Adrenal gland (tissue), 12 donors: ENCODE measurements around the gene KIF1C. TPM values are rescaled to one million over a fixed set of nuclear protein-coding genes. Genes with fewer than 3 reads are reported as not detected.

Experiments used
- DNase-seq, 7 donors: peaks; one replicate each; pipeline ENCODE4 v3.0.0-alpha.2; 2019 to 2020
- H3K27ac ChIP-seq, 5 donors: fragments of 200-600 bp; sonication (generic) in 4 of 5; 1 replicate in 3 of 5; 2 replicates in 2 of 5; pipeline versions ENCODE4 v1.5.1 to v1.8.0; 2016 to 2020; ENCODE audit warnings: mild to moderate bottlenecking in 1 of 5
- H3K27me3 ChIP-seq: fragments of 200-600 bp; 2 replicates; pipeline ENCODE4 v1.8.0; 2021
- H3K36me3 ChIP-seq, 2 donors: fragments of 200-600 bp; replicated peaks in 1 of 2; 1 replicate in 1 of 2; 2 replicates in 1 of 2; pipeline versions ENCODE4 v1.5.1 to v1.8.0; 2018 to 2022
- H3K4me1 ChIP-seq, 2 donors: fragments of 200-600 bp; replicated peaks in 1 of 2; 1 replicate in 1 of 2; 2 replicates in 1 of 2; pipeline versions ENCODE4 v1.5.1 to v1.8.0; 2018 to 2021
- H3K4me3 ChIP-seq, 4 donors: fragments of 200-600 bp; sonication (generic) in 3 of 4; one replicate each; pipeline ENCODE4 v1.5.1; 2016 to 2018
- H3K9me3 ChIP-seq, 3 donors: fragments of 200-600 bp; sonication (generic) in 1 of 3; replicated peaks in 1 of 3; 1 replicate in 2 of 3; 2 replicates in 1 of 3; pipeline versions ENCODE4 v1.5.1 to v1.8.0; 2016 to 2021
- POLR2A ChIP-seq, 2 donors: fragments of 450-650 bp; IDR thresholded peaks; one replicate each; pipeline ENCODE4 v1.6.1; 2017; ENCODE audit warnings: antibody characterized with exemption in 2 of 2, mild to moderate bottlenecking in 2 of 2, moderate library complexity in 1 of 2
- WGBS, 4 donors: extraction: QIAGEN DNeasy Blood & Tissue Kit in 2 of 4; methylation state at CpG; one replicate each; pipeline versions ENCODE4 v1.1.5 to v1.1.7; 2013 to 2017; 5-methylcytosine and 5-hydroxymethylcytosine counted together
- intact Hi-C, 2 donors: fragments of 100-400 bp; cut with DNase I; formaldehyde crosslinking; loops; one replicate each; pipeline versions ENCODE4 v1.14.1 to v1.15.0; 2022 to 2023
- polyA plus RNA-seq, 3 donors: library from polyadenylated mRNA; stranded (reverse); fragments of 200-250 nt in 2 of 3; fragments of 350-450 nt in 1 of 3; fragmentation: Illumina TruSeq in 1 of 3; extraction: RNeasy Lipid Tissue Mini Kit (QIAGEN cat#74804) in 1 of 3; gene quantifications; one replicate each; pipeline ENCODE4 v1.2.3, GENCODE V29; 2013 to 2014
- total RNA-seq, 9 donors: library from RNA; depleted of rRNA in 4 of 9; stranded (reverse); fragments of >200 nt in 4 of 9; fragments of 120-200 nt in 1 of 9; fragmentation: NEBNext Ultra II Directional in 1 of 9; extraction: Animal tissue kit (Norgen Biotek cat#: 25700) in 1 of 9; gene quantifications; one replicate each; pipeline versions ENCODE4 v1.1.0 to v1.2.4, GENCODE V29; 2013 to 2023
- TF ChIP-seq, protein P1 (sequence below), 6 experiments: fragments of 450-650 bp in 4 of 6; fragments of 200-600 bp in 2 of 6; sonication (generic) in 1 of 6; IDR thresholded peaks; 1 replicate in 5 of 6; 2 replicates in 1 of 6; pipeline versions ENCODE4 v1.5.1 to v1.8.0; 2016 to 2021; ENCODE audit warnings: antibody characterized with exemption in 6 of 6, mild to moderate bottlenecking in 2 of 6, moderate library complexity in 1 of 6
- donor health status: healthy with polysubstance abuse.
- donor health status: Bipolar disorder and iron deficiency.
- donor health status: DM: yes; HTN: yes; CAD: no.
- donor health status: DM: no; HTN: no; CAD: no.
- donor health status: DM: no; HTN: no; CAD: no.
- donor health status: DM: yes; HTN: yes; CAD: no.

Gene KIF1C
- total and polyA plus RNA-seq, 12 donors, result 16.2 to 91.0 (median 55.4) TPM

GRCh38 chr17:5035315-5035714 is 37.6 kb downstream of the KIF1C start, which contains the start of gene SLC52A1:
Gene SLC52A1, minus strand, starts transcription at chr17:5035426. Its CDS starts 820 bp downstream, at chr17:5034606.
- no peaks in the 10 kb centered on the region for H3K9me3 ChIP-seq
- DNase-seq, result no peak
- intact Hi-C loops, result no loop called here
- H3K4me3 ChIP-seq, result peak within 1 kb of the TSS in 1 of 4 donors; percentile 26
- H3K36me3 ChIP-seq, result no peaks in the 10 kb centered on the region
- H3K27me3 ChIP-seq, result peaks cover 6% of the 10 kb centered on the region
- 7 to 33% (median 12%) methylated on average over 6 to 24 of the region's 24 CpGs for whole genome bisulfite sequencing, 4 donors
- H3K27ac ChIP-seq, result no peak within 1 kb of the TSS
- no peak for TF ChIP-seq POLR2A (IDR thresholded peaks at IDR 0.05)
- TF ChIP-seq, protein P1, sequence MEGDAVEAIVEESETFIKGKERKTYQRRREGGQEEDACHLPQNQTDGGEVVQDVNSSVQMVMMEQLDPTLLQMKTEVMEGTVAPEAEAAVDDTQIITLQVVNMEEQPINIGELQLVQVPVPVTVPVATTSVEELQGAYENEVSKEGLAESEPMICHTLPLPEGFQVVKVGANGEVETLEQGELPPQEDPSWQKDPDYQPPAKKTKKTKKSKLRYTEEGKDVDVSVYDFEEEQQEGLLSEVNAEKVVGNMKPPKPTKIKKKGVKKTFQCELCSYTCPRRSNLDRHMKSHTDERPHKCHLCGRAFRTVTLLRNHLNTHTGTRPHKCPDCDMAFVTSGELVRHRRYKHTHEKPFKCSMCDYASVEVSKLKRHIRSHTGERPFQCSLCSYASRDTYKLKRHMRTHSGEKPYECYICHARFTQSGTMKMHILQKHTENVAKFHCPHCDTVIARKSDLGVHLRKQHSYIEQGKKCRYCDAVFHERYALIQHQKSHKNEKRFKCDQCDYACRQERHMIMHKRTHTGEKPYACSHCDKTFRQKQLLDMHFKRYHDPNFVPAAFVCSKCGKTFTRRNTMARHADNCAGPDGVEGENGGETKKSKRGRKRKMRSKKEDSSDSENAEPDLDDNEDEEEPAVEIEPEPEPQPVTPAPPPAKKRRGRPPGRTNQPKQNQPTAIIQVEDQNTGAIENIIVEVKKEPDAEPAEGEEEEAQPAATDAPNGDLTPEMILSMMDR (IDR thresholded peaks at IDR 0.05), result no peak
- peaks cover 0 to 3% of the 10 kb centered on the region in 2 donors for H3K4me1 ChIP-seq

DNA sequence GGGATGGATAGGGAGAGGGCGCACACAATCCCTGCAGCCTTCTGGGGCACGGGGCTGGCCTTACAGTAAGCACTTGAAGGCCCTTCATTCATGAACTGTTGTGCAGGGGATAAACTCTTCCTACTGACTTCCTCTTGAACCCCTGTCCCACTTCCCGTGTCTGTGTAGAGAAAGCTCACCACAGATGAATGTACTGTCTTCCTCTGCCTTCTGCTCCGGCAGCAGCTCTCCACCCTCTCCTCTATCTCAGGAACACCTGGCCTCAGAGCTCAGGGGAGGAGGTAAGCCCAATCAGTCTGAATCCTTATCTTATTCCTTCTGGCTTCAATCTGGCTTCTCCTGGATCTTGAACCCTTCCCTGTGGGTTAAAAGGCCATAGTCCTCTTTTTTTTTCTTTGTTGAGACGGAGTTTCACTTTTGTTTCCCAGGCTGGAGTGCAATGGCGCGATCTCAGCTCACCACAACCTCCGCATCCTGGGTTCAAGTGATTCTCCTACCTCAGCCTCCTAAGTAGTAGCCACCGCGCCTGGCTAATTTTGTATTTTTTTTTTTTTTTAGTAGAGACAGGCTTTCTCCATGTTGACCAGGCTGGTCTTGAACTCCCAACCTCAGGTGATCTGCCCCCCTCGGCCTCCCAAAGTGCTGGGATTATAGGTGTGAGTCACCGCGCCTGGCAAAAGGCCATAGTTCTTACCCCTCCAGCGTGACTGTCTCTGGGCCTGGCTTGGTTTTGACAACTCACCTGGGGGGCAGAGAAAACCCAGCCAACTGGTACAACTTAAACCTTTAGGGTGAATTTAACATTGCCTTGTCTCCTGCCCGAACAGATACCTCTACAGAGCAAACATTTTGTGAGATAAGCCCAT is 44.6 kb downstream of the KIF1C start:
- Histone ChIP-seq H3K36me3 (no peaks in the 10 kb centered on the region), H3K9me3 (no peaks in the 10 kb centered on the region), H3K4me3 (no peak overlapping the region), H3K4me1 (no peaks in the 10 kb centered on the region), H3K27ac (no peak overlapping the region), H3K27me3 (no peaks in the 10 kb centered on the region)
- DNase-seq, result no peak
- TF ChIP-seq, protein P1 (IDR thresholded peaks at IDR 0.05), result no peak
- no peak for TF ChIP-seq POLR2A (IDR thresholded peaks at IDR 0.05)
- 76 to 87% (median 82%) methylated on average over 15 of the region's 15 CpGs for WGBS, 4 donors
- intact Hi-C loops, result no loop called here

DNA sequence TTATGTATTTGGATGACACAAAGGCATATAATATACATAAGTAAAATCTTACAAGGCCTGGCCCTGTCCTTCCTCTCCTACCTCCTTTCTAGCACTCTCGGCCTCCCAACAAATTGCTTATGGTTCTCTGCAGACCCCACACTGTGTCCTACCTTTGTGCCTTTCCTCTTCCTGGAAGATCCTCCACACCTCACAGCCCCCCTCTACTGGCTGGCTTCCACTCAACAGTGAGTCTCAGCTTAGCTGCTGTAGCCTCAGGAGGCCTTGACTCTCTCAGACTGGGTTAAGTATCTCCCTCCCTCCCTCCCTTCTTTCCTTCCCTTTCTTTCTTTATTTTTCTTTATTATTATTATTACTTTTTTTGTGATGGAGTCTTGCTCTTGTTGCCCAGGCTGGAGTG is 45.8 kb downstream of the KIF1C start:
- Histone ChIP-seq H3K27me3 (no peaks in the 10 kb centered on the region), H3K4me1 (no peaks in the 10 kb centered on the region), H3K4me3 (no peak overlapping the region), H3K36me3 (no peaks in the 10 kb centered on the region), H3K9me3 (no peaks in the 10 kb centered on the region), H3K27ac (no peak overlapping the region)
- DNase-seq, result no peak
- intact Hi-C loops, result no loop called here
- TF ChIP-seq, protein P1 (IDR thresholded peaks at IDR 0.05), result no peak
- TF ChIP-seq POLR2A (IDR thresholded peaks at IDR 0.05), result no peak
- WGBS, 4 donors, result 84 to 100% (median 93%) methylated on average over 1 of the region's 1 CpG

- WGBS, 4 donors, result 76 to 81% (median 78%) methylated on average over 4 to 5 of the region's 5 CpGs
- peak in 1 of 7 donors; percentile 22 for DNase-seq
- Histone ChIP-seq H3K27ac (no peak overlapping the region), H3K9me3 (no peaks in the 10 kb centered on the region), H3K27me3 (no peaks in the 10 kb centered on the region), H3K4me1 (no peaks in the 10 kb centered on the region), H3K36me3 (no peaks in the 10 kb centered on the region), H3K4me3 (no peak overlapping the region)
- intact Hi-C loops, result no loop called here
- no peak for TF ChIP-seq POLR2A (IDR thresholded peaks at IDR 0.05)
- TF ChIP-seq, protein P1 (IDR thresholded peaks at IDR 0.05), result no peak
Measured at GRCh38 chr17:5044630-5045029, 46.9 kb downstream of the KIF1C start.
